DND-41 (cell line): Measurements from ENCODE around the gene LARP4B.

Source experiments
- ATAC-seq: fragments of 200-7000 bp; cut with Tn5 transposase; 3 replicates; pipeline ENCODE4 v1.9.1; 2021; ENCODE audit warnings: low read depth; ENCODE audit not compliant: insufficient read depth
- DNase-seq: peaks from one replicate; pipeline ENCODE4 v3.0.0-alpha.2; 2020
- H2AFZ ChIP-seq: 2 replicates; pipeline ENCODE4 v1.6.0; 2012; ENCODE audit warnings: low read depth, low read length
- H3K27ac ChIP-seq: 2 replicates; pipeline ENCODE4 v1.5.1; 2012; ENCODE audit warnings: low read length, inconsistent platforms
- H3K27me3 ChIP-seq: fragments of 200-600 bp; sonication (generic); 2 replicates; pipeline ENCODE4 v1.6.0; 2012; ENCODE audit warnings: low read length, mild to moderate bottlenecking, inconsistent platforms; ENCODE audit not compliant: insufficient read depth, poor library complexity
- H3K36me3 ChIP-seq: 2 replicates; pipeline ENCODE4 v1.5.1; 2012; ENCODE audit warnings: low read length, inconsistent platforms; ENCODE audit not compliant: insufficient read depth
- H3K4me1 ChIP-seq: 2 replicates; pipeline ENCODE4 v1.5.1; 2012; ENCODE audit warnings: mild to moderate bottlenecking, low read length; ENCODE audit not compliant: insufficient read depth
- H3K4me2 ChIP-seq: 2 replicates; pipeline ENCODE4 v1.6.0; 2012; ENCODE audit warnings: mild to moderate bottlenecking, moderate library complexity, low read length, inconsistent platforms; ENCODE audit not compliant: insufficient read depth
- H3K4me3 ChIP-seq, 2 experiments: fragments of 200-600 bp in 1 of 2; shearing (Covaris generic) in 1 of 2; 2 replicates each; pipeline ENCODE4 v1.5.1; 2012 to 2016; ENCODE audit warnings: inconsistent platforms in 2 of 2, low read length in 2 of 2, mild to moderate bottlenecking in 2 of 2, low read depth in 1 of 2, moderate library complexity in 1 of 2
- H3K79me2 ChIP-seq: 2 replicates; pipeline ENCODE4 v1.6.0; 2012; ENCODE audit warnings: low read length, inconsistent platforms; ENCODE audit not compliant: insufficient read depth
- H3K9ac ChIP-seq: 2 replicates; pipeline ENCODE4 v1.6.0; 2012; ENCODE audit warnings: low read depth, mild to moderate bottlenecking, inconsistent platforms, low read length, moderate library complexity
- H3K9me3 ChIP-seq: 2 replicates; pipeline ENCODE4 v1.5.1; 2012; ENCODE audit warnings: low read length, moderate library complexity, mild to moderate bottlenecking, inconsistent platforms; ENCODE audit not compliant: insufficient read depth, severe bottlenecking
- H4K20me1 ChIP-seq: 2 replicates; pipeline ENCODE4 v1.6.0; 2012; ENCODE audit warnings: low read length; ENCODE audit not compliant: insufficient read depth
- EZH2 ChIP-seq: IDR thresholded peaks from 3 replicates; pipeline ENCODE4 v1.6.1; 2012; ENCODE audit warnings: borderline replicate concordance, low read depth, mild to moderate bottlenecking, moderate library complexity, low read length, inconsistent platforms; ENCODE audit not compliant: severe bottlenecking
- TF ChIP-seq, protein P1 (sequence below): IDR thresholded peaks from 2 replicates; pipeline ENCODE4 v1.5.1; 2012; ENCODE audit warnings: borderline replicate concordance, low read length, moderate library complexity, mild to moderate bottlenecking; ENCODE audit not compliant: poor library complexity, severe bottlenecking; ENCODE audit errors: extremely low read depth

The LARP4B gene

DNA sequence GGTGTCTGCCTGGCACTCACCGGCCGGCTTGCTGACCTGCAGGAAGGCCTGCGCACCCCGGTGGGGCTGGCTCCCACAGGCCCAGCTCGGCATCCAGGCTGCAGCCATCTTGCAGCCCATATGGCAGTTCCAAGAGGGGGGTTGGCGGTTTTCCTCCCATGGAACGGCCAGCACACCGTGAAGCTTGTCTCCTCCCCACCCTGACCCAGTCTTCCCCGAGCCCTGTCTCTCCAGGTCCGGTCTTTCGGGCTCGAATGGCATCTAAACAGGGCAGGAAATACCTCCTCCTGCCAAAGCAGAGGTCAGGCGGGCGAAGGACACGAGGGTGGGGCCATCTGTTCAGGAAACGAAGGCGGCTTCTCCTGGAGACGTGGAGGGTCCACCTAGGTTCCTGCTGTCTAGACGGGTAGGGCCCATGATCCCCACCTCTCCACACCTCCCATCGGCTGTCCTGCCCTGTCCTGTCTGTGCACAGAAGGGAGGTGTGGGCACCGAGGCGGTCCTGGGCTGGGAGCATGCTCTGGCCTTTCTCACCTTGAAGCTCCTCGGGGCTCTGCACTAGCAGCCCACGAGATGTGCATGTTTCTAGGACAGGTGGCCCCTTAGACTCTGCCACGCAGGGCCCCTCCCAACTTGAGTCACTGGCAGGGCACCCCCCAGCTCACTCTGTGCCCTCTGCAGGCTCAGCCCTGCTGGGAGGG is 128.3 kb downstream of the LARP4B start:
- Histone ChIP-seq H3K27me3 (no peaks in the 10 kb centered on the region), H3K4me1 (no peaks in the 10 kb centered on the region), H3K79me2 (no peaks in the 10 kb centered on the region), H2AFZ (no peak overlapping the region), H3K9me3 (peaks cover 8% of the 10 kb centered on the region), H3K27ac (no peak overlapping the region), H3K9ac (no peak overlapping the region), H3K4me3 (no peak overlapping the region), H4K20me1 (peaks cover 25% of the 10 kb centered on the region), H3K36me3 (peaks cover 29% of the 10 kb centered on the region), H3K4me2 (no peak overlapping the region)
- ATAC-seq = 0 out of 3 replicates have a peak, but pooled peaks have one; percentile 9
- no peak for DNase-seq
- TF ChIP-seq, protein P1, sequence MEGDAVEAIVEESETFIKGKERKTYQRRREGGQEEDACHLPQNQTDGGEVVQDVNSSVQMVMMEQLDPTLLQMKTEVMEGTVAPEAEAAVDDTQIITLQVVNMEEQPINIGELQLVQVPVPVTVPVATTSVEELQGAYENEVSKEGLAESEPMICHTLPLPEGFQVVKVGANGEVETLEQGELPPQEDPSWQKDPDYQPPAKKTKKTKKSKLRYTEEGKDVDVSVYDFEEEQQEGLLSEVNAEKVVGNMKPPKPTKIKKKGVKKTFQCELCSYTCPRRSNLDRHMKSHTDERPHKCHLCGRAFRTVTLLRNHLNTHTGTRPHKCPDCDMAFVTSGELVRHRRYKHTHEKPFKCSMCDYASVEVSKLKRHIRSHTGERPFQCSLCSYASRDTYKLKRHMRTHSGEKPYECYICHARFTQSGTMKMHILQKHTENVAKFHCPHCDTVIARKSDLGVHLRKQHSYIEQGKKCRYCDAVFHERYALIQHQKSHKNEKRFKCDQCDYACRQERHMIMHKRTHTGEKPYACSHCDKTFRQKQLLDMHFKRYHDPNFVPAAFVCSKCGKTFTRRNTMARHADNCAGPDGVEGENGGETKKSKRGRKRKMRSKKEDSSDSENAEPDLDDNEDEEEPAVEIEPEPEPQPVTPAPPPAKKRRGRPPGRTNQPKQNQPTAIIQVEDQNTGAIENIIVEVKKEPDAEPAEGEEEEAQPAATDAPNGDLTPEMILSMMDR = no peak
- TF ChIP-seq EZH2 = no peak

DNA sequence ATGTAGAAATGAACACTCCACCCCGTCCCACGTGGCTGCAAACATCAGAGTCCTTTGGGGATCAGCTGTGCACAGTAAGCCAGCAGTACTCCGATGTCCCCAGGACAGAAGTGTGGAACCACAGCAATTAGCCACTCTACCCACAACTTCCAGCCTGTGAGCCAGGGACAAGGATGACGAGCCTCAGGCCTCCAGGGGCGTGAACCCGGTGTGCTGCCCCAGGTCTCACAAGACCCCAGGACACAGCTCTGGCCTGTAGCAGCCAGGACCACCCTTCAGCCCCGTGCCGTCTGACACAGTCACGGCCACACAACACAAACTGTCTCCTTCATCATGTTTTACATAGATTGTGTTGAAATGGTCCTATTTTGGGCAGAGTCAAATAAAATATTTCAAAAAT is 129.0 kb downstream of the LARP4B start:
- no peaks in the 10 kb centered on the region for H3K79me2 ChIP-seq
- ATAC-seq = peak; percentile 18; the same call in 1 of the 3 replicates
- peaks cover 10% of the 10 kb centered on the region for H3K9me3 ChIP-seq
- H3K4me3 ChIP-seq = no peak overlapping the region
- no peaks in the 10 kb centered on the region for H3K4me1 ChIP-seq
- H3K4me2 ChIP-seq = no peak overlapping the region
- no peaks in the 10 kb centered on the region for H3K27me3 ChIP-seq
- no peak overlapping the region for H3K27ac ChIP-seq
- no peak for TF ChIP-seq EZH2
- TF ChIP-seq, protein P1 = no peak
- no peak overlapping the region for H3K9ac ChIP-seq
- no peak for DNase-seq
- peaks cover 22% of the 10 kb centered on the region for H4K20me1 ChIP-seq
- H3K36me3 ChIP-seq = peaks cover 22% of the 10 kb centered on the region
- H2AFZ ChIP-seq = no peak overlapping the region

DNA sequence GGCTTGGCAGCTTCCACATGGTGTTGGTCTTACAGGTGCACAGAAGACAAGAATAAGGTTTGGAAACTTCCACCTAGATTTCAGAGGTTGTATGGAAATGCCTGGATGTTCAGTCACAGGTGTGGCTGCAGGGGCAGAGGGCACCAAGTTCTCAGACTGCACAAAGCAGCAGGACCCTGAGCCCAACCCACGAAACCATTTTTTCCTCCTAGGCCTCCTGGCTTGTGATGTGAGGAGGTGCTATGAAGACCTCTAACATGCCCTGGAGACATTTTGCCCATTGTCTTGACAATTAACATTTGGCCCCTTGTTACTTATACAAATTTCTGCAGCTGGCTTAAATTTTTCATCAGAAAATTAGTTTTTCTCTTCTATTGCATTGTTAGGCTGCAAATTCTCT is 134.3 kb downstream of the LARP4B start:
- Histone ChIP-seq H3K36me3 (peaks cover 6% of the 10 kb centered on the region; the same call in 1 of the 2 replicates), H3K9me3 (peaks cover 10% of the 10 kb centered on the region), H3K79me2 (no peaks in the 10 kb centered on the region), H3K27ac (no peak overlapping the region), H3K4me2 (no peak overlapping the region), H3K9ac (no peak overlapping the region), H3K27me3 (no peaks in the 10 kb centered on the region), H4K20me1 (no peaks in the 10 kb centered on the region), H2AFZ (no peak overlapping the region), H3K4me1 (no peaks in the 10 kb centered on the region), H3K4me3 (no peak overlapping the region)
- no peak for DNase-seq
- ATAC-seq = no peak
- TF ChIP-seq, protein P1 = no peak
- no peak for TF ChIP-seq EZH2
